ENCODE data around the gene BMP7. TPM values are rescaled to one million over a fixed set of nuclear protein-coding genes. Genes with fewer than 3 reads are reported as not detected.

BMP7 gene
- total and polyA plus RNA-seq, 2 experiments from 2014 or later, result 15.9 to 22.8 TPM

GRCh38 chr20:57137676-57138075 lies 128.8 kb downstream of the BMP7 start:
- Histone ChIP-seq H2AFZ (no peak overlapping the region), H3F3A (replicated peaks; ENCODE audit: low read depth) (no peaks in the 10 kb centered on the region), H3K27ac (ENCODE audit: low read depth) (no peak overlapping the region), H3K79me2 (replicated peaks; ENCODE audit: insufficient read depth) (no peaks in the 10 kb centered on the region), H3K4me2 (no peak overlapping the region), H4K20me1 (replicated peaks; ENCODE audit: insufficient read depth) (no peaks in the 10 kb centered on the region), H3K9me2 (ENCODE audit: insufficient read depth) (no peaks in the 10 kb centered on the region; the same call in 1 of the 2 replicates), H3K27me3 (ENCODE audit: insufficient read depth) (no peaks in the 10 kb centered on the region), H3K4me3 (no peak overlapping the region), H3K4me1 (ENCODE audit: insufficient read depth) (no peaks in the 10 kb centered on the region), H3K36me3 (ENCODE audit: insufficient read depth) (no peaks in the 10 kb centered on the region)
- DNase-seq (ENCODE audit: low spot score) (no peak), ATAC-seq (no peak)
- Mint-ChIP-seq H3K4me3 (no peak overlapping the region), H3K4me1 (no peaks in the 10 kb centered on the region), H3K27ac (no peak overlapping the region), H3K9me3 (no peaks in the 10 kb centered on the region), H3K27me3 (ENCODE audit: insufficient read depth, low read depth, poor library complexity) (peaks cover 6% of the 10 kb centered on the region), H3K36me3 (ENCODE audit: low read depth) (no peaks in the 10 kb centered on the region)
- TF ChIP-seq, protein P1, sequence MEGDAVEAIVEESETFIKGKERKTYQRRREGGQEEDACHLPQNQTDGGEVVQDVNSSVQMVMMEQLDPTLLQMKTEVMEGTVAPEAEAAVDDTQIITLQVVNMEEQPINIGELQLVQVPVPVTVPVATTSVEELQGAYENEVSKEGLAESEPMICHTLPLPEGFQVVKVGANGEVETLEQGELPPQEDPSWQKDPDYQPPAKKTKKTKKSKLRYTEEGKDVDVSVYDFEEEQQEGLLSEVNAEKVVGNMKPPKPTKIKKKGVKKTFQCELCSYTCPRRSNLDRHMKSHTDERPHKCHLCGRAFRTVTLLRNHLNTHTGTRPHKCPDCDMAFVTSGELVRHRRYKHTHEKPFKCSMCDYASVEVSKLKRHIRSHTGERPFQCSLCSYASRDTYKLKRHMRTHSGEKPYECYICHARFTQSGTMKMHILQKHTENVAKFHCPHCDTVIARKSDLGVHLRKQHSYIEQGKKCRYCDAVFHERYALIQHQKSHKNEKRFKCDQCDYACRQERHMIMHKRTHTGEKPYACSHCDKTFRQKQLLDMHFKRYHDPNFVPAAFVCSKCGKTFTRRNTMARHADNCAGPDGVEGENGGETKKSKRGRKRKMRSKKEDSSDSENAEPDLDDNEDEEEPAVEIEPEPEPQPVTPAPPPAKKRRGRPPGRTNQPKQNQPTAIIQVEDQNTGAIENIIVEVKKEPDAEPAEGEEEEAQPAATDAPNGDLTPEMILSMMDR (conservative IDR thresholded peaks at IDR 0.05; ENCODE audit: low read depth in 2 of 2), result no peak
- TF ChIP-seq STAT1 (IDR thresholded peaks at IDR 0.05; ENCODE audit: unreplicated experiment), result no peak
- no peak for TF ChIP-seq ZNF331 (CRISPR knock-in tag; IDR thresholded peaks at IDR 0.05; ENCODE audit: low read depth)
- TF ChIP-seq NANOG (IDR thresholded peaks at IDR 0.05; ENCODE audit: borderline replicate concordance), result no peak
- TF ChIP-seq POLR2AphosphoS5 (IDR thresholded peaks at IDR 0.05; ENCODE audit: low read depth), result no peak
- TF ChIP-seq, protein P2, sequence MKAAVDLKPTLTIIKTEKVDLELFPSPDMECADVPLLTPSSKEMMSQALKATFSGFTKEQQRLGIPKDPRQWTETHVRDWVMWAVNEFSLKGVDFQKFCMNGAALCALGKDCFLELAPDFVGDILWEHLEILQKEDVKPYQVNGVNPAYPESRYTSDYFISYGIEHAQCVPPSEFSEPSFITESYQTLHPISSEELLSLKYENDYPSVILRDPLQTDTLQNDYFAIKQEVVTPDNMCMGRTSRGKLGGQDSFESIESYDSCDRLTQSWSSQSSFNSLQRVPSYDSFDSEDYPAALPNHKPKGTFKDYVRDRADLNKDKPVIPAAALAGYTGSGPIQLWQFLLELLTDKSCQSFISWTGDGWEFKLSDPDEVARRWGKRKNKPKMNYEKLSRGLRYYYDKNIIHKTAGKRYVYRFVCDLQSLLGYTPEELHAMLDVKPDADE (IDR thresholded peaks at IDR 0.05), result no peak
- TF ChIP-seq, protein P3, sequence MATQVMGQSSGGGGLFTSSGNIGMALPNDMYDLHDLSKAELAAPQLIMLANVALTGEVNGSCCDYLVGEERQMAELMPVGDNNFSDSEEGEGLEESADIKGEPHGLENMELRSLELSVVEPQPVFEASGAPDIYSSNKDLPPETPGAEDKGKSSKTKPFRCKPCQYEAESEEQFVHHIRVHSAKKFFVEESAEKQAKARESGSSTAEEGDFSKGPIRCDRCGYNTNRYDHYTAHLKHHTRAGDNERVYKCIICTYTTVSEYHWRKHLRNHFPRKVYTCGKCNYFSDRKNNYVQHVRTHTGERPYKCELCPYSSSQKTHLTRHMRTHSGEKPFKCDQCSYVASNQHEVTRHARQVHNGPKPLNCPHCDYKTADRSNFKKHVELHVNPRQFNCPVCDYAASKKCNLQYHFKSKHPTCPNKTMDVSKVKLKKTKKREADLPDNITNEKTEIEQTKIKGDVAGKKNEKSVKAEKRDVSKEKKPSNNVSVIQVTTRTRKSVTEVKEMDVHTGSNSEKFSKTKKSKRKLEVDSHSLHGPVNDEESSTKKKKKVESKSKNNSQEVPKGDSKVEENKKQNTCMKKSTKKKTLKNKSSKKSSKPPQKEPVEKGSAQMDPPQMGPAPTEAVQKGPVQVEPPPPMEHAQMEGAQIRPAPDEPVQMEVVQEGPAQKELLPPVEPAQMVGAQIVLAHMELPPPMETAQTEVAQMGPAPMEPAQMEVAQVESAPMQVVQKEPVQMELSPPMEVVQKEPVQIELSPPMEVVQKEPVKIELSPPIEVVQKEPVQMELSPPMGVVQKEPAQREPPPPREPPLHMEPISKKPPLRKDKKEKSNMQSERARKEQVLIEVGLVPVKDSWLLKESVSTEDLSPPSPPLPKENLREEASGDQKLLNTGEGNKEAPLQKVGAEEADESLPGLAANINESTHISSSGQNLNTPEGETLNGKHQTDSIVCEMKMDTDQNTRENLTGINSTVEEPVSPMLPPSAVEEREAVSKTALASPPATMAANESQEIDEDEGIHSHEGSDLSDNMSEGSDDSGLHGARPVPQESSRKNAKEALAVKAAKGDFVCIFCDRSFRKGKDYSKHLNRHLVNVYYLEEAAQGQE (IDR thresholded peaks at IDR 0.05; ENCODE audit: unreplicated experiment), result no peak
- TF ChIP-seq EZH2phosphoT487 (IDR thresholded peaks at IDR 0.05; ENCODE audit: unreplicated experiment), result no peak
- TF ChIP-seq, protein P4, sequence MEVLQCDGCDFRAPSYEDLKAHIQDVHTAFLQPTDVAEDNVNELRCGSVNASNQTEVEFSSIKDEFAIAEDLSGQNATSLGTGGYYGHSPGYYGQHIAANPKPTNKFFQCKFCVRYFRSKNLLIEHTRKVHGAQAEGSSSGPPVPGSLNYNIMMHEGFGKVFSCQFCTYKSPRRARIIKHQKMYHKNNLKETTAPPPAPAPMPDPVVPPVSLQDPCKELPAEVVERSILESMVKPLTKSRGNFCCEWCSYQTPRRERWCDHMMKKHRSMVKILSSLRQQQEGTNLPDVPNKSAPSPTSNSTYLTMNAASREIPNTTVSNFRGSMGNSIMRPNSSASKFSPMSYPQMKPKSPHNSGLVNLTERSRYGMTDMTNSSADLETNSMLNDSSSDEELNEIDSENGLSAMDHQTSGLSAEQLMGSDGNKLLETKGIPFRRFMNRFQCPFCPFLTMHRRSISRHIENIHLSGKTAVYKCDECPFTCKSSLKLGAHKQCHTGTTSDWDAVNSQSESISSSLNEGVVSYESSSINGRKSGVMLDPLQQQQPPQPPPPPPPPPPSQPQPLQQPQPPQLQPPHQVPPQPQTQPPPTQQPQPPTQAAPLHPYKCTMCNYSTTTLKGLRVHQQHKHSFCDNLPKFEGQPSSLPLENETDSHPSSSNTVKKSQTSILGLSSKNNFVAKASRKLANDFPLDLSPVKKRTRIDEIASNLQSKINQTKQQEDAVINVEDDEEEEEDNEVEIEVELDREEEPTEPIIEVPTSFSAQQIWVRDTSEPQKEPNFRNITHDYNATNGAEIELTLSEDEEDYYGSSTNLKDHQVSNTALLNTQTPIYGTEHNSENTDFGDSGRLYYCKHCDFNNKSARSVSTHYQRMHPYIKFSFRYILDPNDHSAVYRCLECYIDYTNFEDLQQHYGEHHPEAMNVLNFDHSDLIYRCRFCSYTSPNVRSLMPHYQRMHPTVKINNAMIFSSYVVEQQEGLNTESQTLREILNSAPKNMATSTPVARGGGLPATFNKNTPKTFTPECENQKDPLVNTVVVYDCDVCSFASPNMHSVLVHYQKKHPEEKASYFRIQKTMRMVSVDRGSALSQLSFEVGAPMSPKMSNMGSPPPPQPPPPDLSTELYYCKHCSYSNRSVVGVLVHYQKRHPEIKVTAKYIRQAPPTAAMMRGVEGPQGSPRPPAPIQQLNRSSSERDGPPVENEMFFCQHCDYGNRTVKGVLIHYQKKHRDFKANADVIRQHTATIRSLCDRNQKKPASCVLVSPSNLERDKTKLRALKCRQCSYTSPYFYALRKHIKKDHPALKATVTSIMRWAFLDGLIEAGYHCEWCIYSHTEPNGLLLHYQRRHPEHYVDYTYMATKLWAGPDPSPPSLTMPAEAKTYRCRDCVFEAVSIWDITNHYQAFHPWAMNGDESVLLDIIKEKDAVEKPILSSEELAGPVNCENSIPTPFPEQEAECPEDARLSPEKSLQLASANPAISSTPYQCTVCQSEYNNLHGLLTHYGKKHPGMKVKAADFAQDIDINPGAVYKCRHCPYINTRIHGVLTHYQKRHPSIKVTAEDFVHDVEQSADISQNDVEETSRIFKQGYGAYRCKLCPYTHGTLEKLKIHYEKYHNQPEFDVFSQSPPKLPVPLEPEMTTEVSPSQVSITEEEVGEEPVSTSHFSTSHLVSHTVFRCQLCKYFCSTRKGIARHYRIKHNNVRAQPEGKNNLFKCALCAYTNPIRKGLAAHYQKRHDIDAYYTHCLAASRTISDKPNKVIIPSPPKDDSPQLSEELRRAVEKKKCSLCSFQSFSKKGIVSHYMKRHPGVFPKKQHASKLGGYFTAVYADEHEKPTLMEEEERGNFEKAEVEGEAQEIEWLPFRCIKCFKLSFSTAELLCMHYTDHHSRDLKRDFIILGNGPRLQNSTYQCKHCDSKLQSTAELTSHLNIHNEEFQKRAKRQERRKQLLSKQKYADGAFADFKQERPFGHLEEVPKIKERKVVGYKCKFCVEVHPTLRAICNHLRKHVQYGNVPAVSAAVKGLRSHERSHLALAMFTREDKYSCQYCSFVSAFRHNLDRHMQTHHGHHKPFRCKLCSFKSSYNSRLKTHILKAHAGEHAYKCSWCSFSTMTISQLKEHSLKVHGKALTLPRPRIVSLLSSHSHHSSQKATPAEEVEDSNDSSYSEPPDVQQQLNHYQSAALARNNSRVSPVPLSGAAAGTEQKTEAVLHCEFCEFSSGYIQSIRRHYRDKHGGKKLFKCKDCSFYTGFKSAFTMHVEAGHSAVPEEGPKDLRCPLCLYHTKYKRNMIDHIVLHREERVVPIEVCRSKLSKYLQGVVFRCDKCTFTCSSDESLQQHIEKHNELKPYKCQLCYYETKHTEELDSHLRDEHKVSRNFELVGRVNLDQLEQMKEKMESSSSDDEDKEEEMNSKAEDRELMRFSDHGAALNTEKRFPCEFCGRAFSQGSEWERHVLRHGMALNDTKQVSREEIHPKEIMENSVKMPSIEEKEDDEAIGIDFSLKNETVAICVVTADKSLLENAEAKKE (CRISPR knock-in tag; IDR thresholded peaks at IDR 0.05), result no peak
- TF ChIP-seq ZNF114 (CRISPR knock-in tag; IDR thresholded peaks at IDR 0.05), result no peak
- TF ChIP-seq EZH2 (IDR thresholded peaks at IDR 0.05; ENCODE audit: low read depth, unreplicated experiment), result no peak
- TF ChIP-seq JUNB (IDR thresholded peaks at IDR 0.05; ENCODE audit: unreplicated experiment), result no peak
- TF ChIP-seq CREB1 (CRISPR knock-in tag; IDR thresholded peaks at IDR 0.05; ENCODE audit: low read depth), result no peak

All from GM23338 (cell line).